ENCODE results near the gene SNAP25.
A peak's percentile ranks its signal among the peaks of the same experiment; 100 is the strongest.

Gene SNAP25

GRCh38 chr20:10174400-10174799 lies 44.2 kb upstream of the SNAP25 start:
- no peak for TF ChIP-seq CTCF (IDR thresholded peaks at IDR 0.05; ENCODE audit: low read depth, low read length, missing control alignments)
- Histone ChIP-seq H3K27me3 (replicated peaks) (no peaks in the 10 kb centered on the region), H3K36me3 (replicated peaks) (no peaks in the 10 kb centered on the region), H3K4me3 (ENCODE audit: low read depth, low read length) (no peak overlapping the region), H3K27ac (no peak overlapping the region)
- no peak for DNase-seq
- in situ Hi-C loops (cut with HindIII; ENCODE audit: low pct_ligation_motif_present, low sequenced_read_pairs) = no loop called here

GRCh38 chr20:10177326-10177725 lies 41.3 kb upstream of the SNAP25 start:
- Histone ChIP-seq H3K27ac (no peak overlapping the region), H3K4me3 (ENCODE audit: low read depth, low read length) (no peak overlapping the region), H3K36me3 (replicated peaks) (no peaks in the 10 kb centered on the region), H3K27me3 (replicated peaks) (no peaks in the 10 kb centered on the region)
- DNase-seq = no peak
- in situ Hi-C loops (cut with HindIII; ENCODE audit: low pct_ligation_motif_present, low sequenced_read_pairs) = no loop called here
- TF ChIP-seq CTCF (IDR thresholded peaks at IDR 0.05; ENCODE audit: low read depth, low read length, missing control alignments) = no peak

- H3K4me3 ChIP-seq (ENCODE audit: low read depth, low read length) = no peak overlapping the region
- no peak for TF ChIP-seq CTCF (IDR thresholded peaks at IDR 0.05; ENCODE audit: low read depth, low read length, missing control alignments)
- H3K36me3 ChIP-seq (replicated peaks) = no peaks in the 10 kb centered on the region
- in situ Hi-C loops (cut with HindIII; ENCODE audit: low pct_ligation_motif_present, low sequenced_read_pairs) = no loop called here
- H3K27ac ChIP-seq = no peak overlapping the region
- no peak for DNase-seq
- no peaks in the 10 kb centered on the region for H3K27me3 ChIP-seq (replicated peaks)
These were observed 40.5 kb upstream of the SNAP25 start for GRCh38 chr20:10178091-10178490.

- no peak for DNase-seq
- Histone ChIP-seq H3K4me3 (ENCODE audit: low read depth, low read length) (no peak overlapping the region), H3K36me3 (replicated peaks) (no peaks in the 10 kb centered on the region), H3K27ac (no peak overlapping the region), H3K27me3 (replicated peaks) (no peaks in the 10 kb centered on the region)
- TF ChIP-seq CTCF (IDR thresholded peaks at IDR 0.05; ENCODE audit: low read depth, low read length, missing control alignments) = no peak
- in situ Hi-C loops (cut with HindIII; ENCODE audit: low pct_ligation_motif_present, low sequenced_read_pairs) = no loop called here
These were observed 39.8 kb upstream of the SNAP25 start for GRCh38 chr20:10178727-10179313.

GRCh38 chr20:10179574-10180298 lies 38.9 kb upstream of the SNAP25 start:
- DNase-seq = peak; percentile 20
- no peaks in the 10 kb centered on the region for H3K36me3 ChIP-seq (replicated peaks)
- H3K4me3 ChIP-seq (ENCODE audit: low read depth, low read length) = no peak overlapping the region
- in situ Hi-C loops (cut with HindIII; ENCODE audit: low pct_ligation_motif_present, low sequenced_read_pairs) = no loop called here
- no peaks in the 10 kb centered on the region for H3K27me3 ChIP-seq (replicated peaks)
- H3K27ac ChIP-seq = no peak overlapping the region
- TF ChIP-seq CTCF (IDR thresholded peaks at IDR 0.05; ENCODE audit: low read depth, low read length, missing control alignments) = peak; percentile 83
